Astrocyte (in vitro differentiated cells and primary cell): Measurements from ENCODE around the gene HNRNPA1L2.

ENCODE experiments used
- CTCF ChIP-seq: IDR thresholded peaks from 2 replicates; pipeline ENCODE4 v1.5.1; 2011; ENCODE audit warnings: low read depth, mild to moderate bottlenecking, inconsistent platforms, low read length, moderate library complexity; ENCODE audit not compliant: insufficient read depth
- EZH2 ChIP-seq: IDR thresholded peaks from 2 replicates; pipeline ENCODE4 v1.6.1; 2012; ENCODE audit warnings: mild to moderate bottlenecking, low read length, inconsistent platforms; ENCODE audit not compliant: insufficient read depth

- no peak for TF ChIP-seq EZH2
- TF ChIP-seq CTCF = no peak
Observed at GRCh38 chr13:52597676-52598075, 44.6 kb upstream of the HNRNPA1L2 start.
